Ishikawa (cell line): ENCODE measurements around the gene FTO.

Experiments
- CEBPB ChIP-seq: IDR thresholded peaks from 2 replicates; pipeline ENCODE4 v1.6.1; 2012
- CREB1 ChIP-seq: IDR thresholded peaks from 2 replicates; pipeline ENCODE4 v1.6.1; 2012; ENCODE audit warnings: low read depth
- EGR1 ChIP-seq: IDR thresholded peaks from 2 replicates; pipeline ENCODE4 v1.6.1; 2012
- EP300 ChIP-seq: IDR thresholded peaks from 2 replicates; pipeline ENCODE4 v1.6.1; 2012; ENCODE audit warnings: borderline replicate concordance
- FOXM1 ChIP-seq: IDR thresholded peaks from 2 replicates; pipeline ENCODE4 v1.6.1; 2012; ENCODE audit warnings: low read depth, borderline replicate concordance
- NFIC ChIP-seq: IDR thresholded peaks from 2 replicates; pipeline ENCODE4 v1.6.1; 2012
- RAD21 ChIP-seq: IDR thresholded peaks from 2 replicates; pipeline ENCODE4 v1.6.1; 2012; ENCODE audit warnings: low read depth
- TAF1 ChIP-seq: IDR thresholded peaks from 2 replicates; pipeline ENCODE4 v1.6.1; 2012; ENCODE audit warnings: low read depth, mild to moderate bottlenecking
- TCF12 ChIP-seq: IDR thresholded peaks from 2 replicates; pipeline ENCODE4 v1.6.1; 2012; ENCODE audit warnings: low read depth
- TEAD4 ChIP-seq: IDR thresholded peaks from 2 replicates; pipeline ENCODE4 v1.6.1; 2012
- YY1 ChIP-seq: IDR thresholded peaks from 2 replicates; pipeline ENCODE4 v1.6.1; 2012; ENCODE audit warnings: low read depth
- ZBTB7A ChIP-seq: IDR thresholded peaks from 2 replicates; pipeline ENCODE4 v1.6.1; 2012; ENCODE audit warnings: low read depth
- TF ChIP-seq, protein P1 (sequence below): IDR thresholded peaks from 2 replicates; pipeline ENCODE4 v1.6.1; 2012
- TF ChIP-seq, protein P2 (sequence below): IDR thresholded peaks from 2 replicates; pipeline ENCODE4 v1.6.1; 2012; ENCODE audit warnings: low read depth, mild to moderate bottlenecking
- TF ChIP-seq, protein P3 (sequence below): IDR thresholded peaks from 2 replicates; pipeline ENCODE4 v1.6.1; 2012

FTO gene

DNA sequence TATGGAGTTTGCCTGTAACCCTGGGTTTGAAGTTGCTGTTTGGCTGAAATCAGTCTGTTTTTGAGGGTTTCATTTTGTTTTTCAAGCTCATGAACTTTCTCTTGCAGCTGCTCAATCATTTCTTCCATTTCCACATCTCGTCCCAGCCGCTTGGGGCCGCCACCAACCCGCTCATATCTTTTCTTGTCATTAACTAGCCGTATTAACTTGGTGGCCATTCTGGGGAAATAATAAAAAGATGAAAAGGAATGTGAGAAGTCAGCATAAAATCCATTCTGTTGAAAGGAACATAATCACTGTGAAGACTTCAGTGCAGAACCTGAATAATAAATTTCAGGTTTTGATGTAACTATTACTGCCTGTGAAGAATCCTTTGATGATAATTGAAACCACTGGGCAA is 11.8 kb upstream of the FTO start:
- TF ChIP-seq CEBPB = no peak
- TF ChIP-seq EP300 = no peak
- no peak for TF ChIP-seq RAD21
- TF ChIP-seq NFIC = no peak
- no peak for TF ChIP-seq TAF1
- TF ChIP-seq TCF12 = no peak
- TF ChIP-seq, protein P1, sequence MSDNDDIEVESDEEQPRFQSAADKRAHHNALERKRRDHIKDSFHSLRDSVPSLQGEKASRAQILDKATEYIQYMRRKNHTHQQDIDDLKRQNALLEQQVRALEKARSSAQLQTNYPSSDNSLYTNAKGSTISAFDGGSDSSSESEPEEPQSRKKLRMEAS = no peak
- no peak for TF ChIP-seq FOXM1

DNA sequence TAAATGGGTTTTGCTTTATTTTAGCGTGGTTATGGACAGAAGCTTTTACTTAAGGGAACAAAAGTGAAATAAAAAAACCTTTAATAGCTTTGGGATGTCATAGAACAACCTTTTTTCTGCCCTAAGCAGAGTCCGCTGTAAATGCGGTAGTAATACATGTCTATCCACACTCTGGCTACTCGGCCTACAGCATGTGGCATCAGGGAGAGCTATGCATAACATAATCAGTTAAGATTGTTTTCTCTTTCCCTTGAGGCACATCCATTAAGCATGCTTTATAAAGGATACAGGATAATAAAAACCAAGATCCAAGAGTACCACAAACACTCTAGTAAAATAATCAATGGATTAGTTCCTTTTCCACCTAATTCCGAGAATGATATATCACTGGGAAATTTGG is 10.6 kb upstream of the FTO start:
- TF ChIP-seq ZBTB7A (no peak), NFIC (no peak), TCF12 (no peak), TAF1 (no peak), TEAD4 (no peak), YY1 (no peak), CEBPB (no peak), RAD21 (no peak), CREB1 (no peak), EGR1 (no peak), FOXM1 (no peak), EP300 (no peak)
- TF ChIP-seq, protein P2, sequence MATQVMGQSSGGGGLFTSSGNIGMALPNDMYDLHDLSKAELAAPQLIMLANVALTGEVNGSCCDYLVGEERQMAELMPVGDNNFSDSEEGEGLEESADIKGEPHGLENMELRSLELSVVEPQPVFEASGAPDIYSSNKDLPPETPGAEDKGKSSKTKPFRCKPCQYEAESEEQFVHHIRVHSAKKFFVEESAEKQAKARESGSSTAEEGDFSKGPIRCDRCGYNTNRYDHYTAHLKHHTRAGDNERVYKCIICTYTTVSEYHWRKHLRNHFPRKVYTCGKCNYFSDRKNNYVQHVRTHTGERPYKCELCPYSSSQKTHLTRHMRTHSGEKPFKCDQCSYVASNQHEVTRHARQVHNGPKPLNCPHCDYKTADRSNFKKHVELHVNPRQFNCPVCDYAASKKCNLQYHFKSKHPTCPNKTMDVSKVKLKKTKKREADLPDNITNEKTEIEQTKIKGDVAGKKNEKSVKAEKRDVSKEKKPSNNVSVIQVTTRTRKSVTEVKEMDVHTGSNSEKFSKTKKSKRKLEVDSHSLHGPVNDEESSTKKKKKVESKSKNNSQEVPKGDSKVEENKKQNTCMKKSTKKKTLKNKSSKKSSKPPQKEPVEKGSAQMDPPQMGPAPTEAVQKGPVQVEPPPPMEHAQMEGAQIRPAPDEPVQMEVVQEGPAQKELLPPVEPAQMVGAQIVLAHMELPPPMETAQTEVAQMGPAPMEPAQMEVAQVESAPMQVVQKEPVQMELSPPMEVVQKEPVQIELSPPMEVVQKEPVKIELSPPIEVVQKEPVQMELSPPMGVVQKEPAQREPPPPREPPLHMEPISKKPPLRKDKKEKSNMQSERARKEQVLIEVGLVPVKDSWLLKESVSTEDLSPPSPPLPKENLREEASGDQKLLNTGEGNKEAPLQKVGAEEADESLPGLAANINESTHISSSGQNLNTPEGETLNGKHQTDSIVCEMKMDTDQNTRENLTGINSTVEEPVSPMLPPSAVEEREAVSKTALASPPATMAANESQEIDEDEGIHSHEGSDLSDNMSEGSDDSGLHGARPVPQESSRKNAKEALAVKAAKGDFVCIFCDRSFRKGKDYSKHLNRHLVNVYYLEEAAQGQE = no peak
- TF ChIP-seq, protein P1 = no peak
- TF ChIP-seq, protein P3, sequence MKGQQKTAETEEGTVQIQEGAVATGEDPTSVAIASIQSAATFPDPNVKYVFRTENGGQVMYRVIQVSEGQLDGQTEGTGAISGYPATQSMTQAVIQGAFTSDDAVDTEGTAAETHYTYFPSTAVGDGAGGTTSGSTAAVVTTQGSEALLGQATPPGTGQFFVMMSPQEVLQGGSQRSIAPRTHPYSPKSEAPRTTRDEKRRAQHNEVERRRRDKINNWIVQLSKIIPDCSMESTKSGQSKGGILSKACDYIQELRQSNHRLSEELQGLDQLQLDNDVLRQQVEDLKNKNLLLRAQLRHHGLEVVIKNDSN = no peak

DNA sequence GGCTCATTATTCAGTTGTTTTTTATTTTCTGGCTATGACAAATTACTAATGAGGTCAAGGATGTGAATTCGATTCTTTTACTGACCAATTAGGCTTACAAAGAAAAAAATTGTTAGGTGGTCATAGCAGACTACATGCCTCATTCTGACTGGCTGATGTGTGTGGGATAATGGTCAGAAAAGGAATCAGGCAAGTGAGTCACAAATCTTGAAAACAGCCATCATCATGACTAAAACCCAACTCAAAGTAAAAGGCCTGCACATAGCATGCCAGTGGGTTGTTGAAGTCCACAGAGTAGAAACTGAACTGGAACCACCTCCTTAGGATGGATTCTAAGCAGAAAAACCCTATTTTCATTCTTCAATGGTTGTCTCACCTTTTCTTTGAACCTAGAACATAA is 8.9 kb upstream of the FTO start:
- no peak for TF ChIP-seq NFIC
- TF ChIP-seq, protein P1 = no peak
- no peak for TF ChIP-seq CREB1
- TF ChIP-seq, protein P3 = no peak
- no peak for TF ChIP-seq EP300
- TF ChIP-seq ZBTB7A = no peak
- TF ChIP-seq, protein P2 = no peak
- no peak for TF ChIP-seq TCF12
- TF ChIP-seq RAD21 = no peak
- TF ChIP-seq TAF1 = no peak
- TF ChIP-seq TEAD4 = no peak
- no peak for TF ChIP-seq FOXM1
- TF ChIP-seq CEBPB = no peak
- no peak for TF ChIP-seq YY1
- TF ChIP-seq EGR1 = no peak

DNA sequence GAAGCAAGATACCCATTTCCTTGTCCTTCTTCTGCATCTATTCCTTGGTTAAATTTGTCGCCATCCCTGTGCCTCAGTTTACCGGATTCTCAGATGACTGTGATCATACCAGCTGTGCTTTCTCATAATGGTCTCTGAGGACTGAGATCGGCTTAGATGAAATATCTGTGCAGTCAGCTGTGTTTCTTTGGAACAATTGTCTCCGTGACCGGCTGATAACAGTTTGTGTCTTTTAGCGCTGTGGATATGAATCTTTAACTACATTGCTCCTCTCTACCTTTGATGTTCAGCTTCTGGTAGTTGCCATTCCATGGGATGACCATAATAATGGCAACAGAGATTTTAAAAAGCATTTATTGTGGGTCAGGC is 473 bp downstream of the FTO start:
- TF ChIP-seq TEAD4 (no peak), FOXM1 (no peak), YY1 (no peak), NFIC (no peak), ZBTB7A (no peak), EGR1 (no peak), RAD21 (no peak), TCF12 (no peak), EP300 (no peak)
- TF ChIP-seq, protein P2 = no peak
- TF ChIP-seq, protein P1 = no peak
